DOHH2 (cell line): ENCODE measurements around the gene TSC2.
"Not testable (repeated sequence)": the region's sequence is repeated elsewhere in the genome, so short reads cannot be mapped to it uniquely, and the experiment has no call there.

Experiments used
- H3F3A ChIP-seq: fragments of 200-600 bp; sonication (generic), shearing (Covaris generic); 2 replicates; pipeline ENCODE4 v1.6.0; 2016; ENCODE audit warnings: antibody characterized with exemption, mild to moderate bottlenecking; ENCODE audit not compliant: control insufficient read depth, insufficient read depth
- H3K27ac ChIP-seq: fragments of 200-600 bp; sonication (generic); 2 replicates; pipeline ENCODE4 v1.5.1; 2014; ENCODE audit warnings: low read depth, mild to moderate bottlenecking, low read length, moderate library complexity
- H3K27me3 ChIP-seq: fragments of 200-600 bp; sonication (generic); 2 replicates; pipeline ENCODE4 v1.6.1; 2014; ENCODE audit warnings: mild to moderate bottlenecking, low read length, mixed read lengths; ENCODE audit not compliant: control insufficient read depth
- H3K36me3 ChIP-seq: fragments of 200-600 bp; sonication (generic); 2 replicates; pipeline ENCODE4 v1.6.1; 2014; ENCODE audit warnings: mild to moderate bottlenecking, low read length, moderate library complexity, mixed read lengths; ENCODE audit not compliant: control insufficient read depth
- H3K4me1 ChIP-seq: fragments of 200-600 bp; sonication (generic); 2 replicates; pipeline ENCODE4 v1.6.1; 2014; ENCODE audit warnings: mild to moderate bottlenecking, low read length, mixed read lengths; ENCODE audit not compliant: control insufficient read depth
- H3K4me2 ChIP-seq: fragments of 200-600 bp; sonication (generic); 2 replicates; pipeline ENCODE4 v1.6.0; 2014; ENCODE audit warnings: mild to moderate bottlenecking, low read length, moderate library complexity
- H3K4me3 ChIP-seq: fragments of 200-600 bp; sonication (generic); 2 replicates; pipeline ENCODE4 v1.5.1; 2014; ENCODE audit warnings: mild to moderate bottlenecking, low read length, mixed read lengths
- H3K79me2 ChIP-seq: fragments of 200-600 bp; sonication (generic); 2 replicates; pipeline ENCODE4 v1.6.1; 2014; ENCODE audit warnings: mild to moderate bottlenecking, low read length, mixed read lengths; ENCODE audit not compliant: control insufficient read depth
- H3K9me2 ChIP-seq: fragments of 200-600 bp; sonication (generic); replicated peaks from 2 replicates; pipeline ENCODE4 v1.6.1; 2014; ENCODE audit warnings: mild to moderate bottlenecking, low read length, mixed read lengths; ENCODE audit not compliant: control insufficient read depth
- H3K9me3 ChIP-seq: fragments of 200-600 bp; sonication (generic); 2 replicates; pipeline ENCODE4 v1.6.1; 2014; ENCODE audit warnings: antibody characterized with exemption, low read length, mixed read lengths; ENCODE audit not compliant: control insufficient read depth, insufficient read depth
- H4K20me1 ChIP-seq: fragments of 200-600 bp; sonication (generic); 2 replicates; pipeline ENCODE4 v1.6.0; 2014; ENCODE audit warnings: low read depth, mild to moderate bottlenecking, antibody characterized with exemption, low read length, moderate library complexity; ENCODE audit not compliant: control insufficient read depth, insufficient read depth

Gene TSC2

GRCh38 chr16:2107791-2108125 is 60.0 kb downstream of the TSC2 start:
- H3K27me3 ChIP-seq, H3K9me2 ChIP-seq, H3K79me2 ChIP-seq, H3K9me3 ChIP-seq, H3K4me3 ChIP-seq, H3K27ac ChIP-seq, H3K4me2 ChIP-seq, H3K36me3 ChIP-seq, H4K20me1 ChIP-seq, H3F3A ChIP-seq, H3K4me1 ChIP-seq: not testable (repeated sequence)

DNA sequence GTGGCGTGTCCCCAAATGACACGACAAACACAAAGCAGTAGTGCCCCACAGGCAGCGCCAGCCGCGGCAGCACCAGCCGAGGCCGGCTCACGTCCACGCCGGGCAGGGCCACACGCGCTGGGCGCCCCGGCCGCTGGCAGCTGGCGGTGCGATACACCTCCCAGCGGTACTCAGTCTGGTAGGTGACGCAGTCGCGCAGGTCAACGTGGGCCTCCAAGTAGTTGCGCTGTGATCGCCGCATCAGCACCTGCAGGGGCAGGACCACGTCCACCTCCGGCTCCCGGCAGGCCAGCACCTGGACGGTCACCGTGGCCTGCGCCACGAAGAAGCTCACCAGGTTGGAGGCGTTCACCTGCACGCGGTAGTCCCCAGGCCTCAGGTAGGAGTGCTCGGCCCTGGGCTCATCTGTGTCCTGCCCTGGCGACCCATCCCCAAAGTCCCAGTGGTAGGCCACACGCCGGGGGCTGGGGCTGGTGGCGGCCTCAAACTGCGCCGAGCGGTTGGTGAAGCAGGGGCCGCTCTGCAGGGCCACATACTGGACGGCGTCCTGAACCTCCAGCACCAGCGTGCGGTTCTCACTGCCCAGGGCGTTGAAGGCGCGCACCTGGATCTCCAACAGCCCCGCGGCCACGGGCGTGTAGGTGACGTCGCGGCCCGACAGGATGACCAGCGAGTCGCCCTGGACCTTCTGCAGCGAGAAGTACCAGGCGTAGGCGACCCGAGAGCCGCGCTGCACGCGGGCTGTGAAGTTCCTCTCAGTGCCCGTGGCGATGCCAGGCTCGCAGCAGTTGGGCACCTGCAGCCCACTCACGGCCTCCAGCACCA is 60.9 kb downstream of the TSC2 start:
- H4K20me1 ChIP-seq, H3F3A ChIP-seq, H3K4me2 ChIP-seq, H3K9me2 ChIP-seq, H3K27me3 ChIP-seq, H3K27ac ChIP-seq, H3K4me3 ChIP-seq, H3K9me3 ChIP-seq, H3K36me3 ChIP-seq, H3K79me2 ChIP-seq, H3K4me1 ChIP-seq: not testable (repeated sequence)

GRCh38 chr16:2109271-2109580 is 61.4 kb downstream of the TSC2 start:
- not testable (repeated sequence) for H4K20me1 ChIP-seq

DNA sequence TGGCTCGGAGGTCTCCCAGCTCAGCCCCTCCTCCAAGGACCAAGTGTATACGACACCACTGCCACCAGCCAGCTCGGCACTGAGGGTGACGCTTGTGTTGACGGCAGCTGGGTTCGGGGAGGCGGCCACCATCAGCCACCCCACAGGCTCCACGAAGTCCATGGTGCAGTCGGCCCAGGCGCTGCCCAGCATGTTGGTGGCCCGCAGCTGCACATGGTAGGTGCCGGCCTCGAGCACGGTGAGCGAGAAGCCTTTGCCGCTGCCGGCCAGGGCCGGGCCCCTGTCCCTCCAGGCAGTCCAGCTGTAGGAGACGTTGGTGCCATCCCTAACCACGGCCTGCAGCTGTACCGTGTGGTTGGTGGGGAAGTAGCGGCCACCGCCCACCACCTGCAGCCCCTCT is 62.1 kb downstream of the TSC2 start:
- not testable (repeated sequence) for H3K79me2 ChIP-seq, H3K4me3 ChIP-seq, H3K4me1 ChIP-seq, H3K27me3 ChIP-seq, H4K20me1 ChIP-seq, H3F3A ChIP-seq, H3K36me3 ChIP-seq, H3K9me2 ChIP-seq, H3K9me3 ChIP-seq, H3K27ac ChIP-seq, H3K4me2 ChIP-seq

More at GRCh38 chr16:2109271-2109580, 61.4 kb downstream of the TSC2 start:
- H3K9me3 ChIP-seq, H3K27ac ChIP-seq, H3K4me3 ChIP-seq, H3K9me2 ChIP-seq, H3K4me2 ChIP-seq, H3K27me3 ChIP-seq, H3F3A ChIP-seq, H3K79me2 ChIP-seq, H3K36me3 ChIP-seq, H3K4me1 ChIP-seq: not testable (repeated sequence)

DNA sequence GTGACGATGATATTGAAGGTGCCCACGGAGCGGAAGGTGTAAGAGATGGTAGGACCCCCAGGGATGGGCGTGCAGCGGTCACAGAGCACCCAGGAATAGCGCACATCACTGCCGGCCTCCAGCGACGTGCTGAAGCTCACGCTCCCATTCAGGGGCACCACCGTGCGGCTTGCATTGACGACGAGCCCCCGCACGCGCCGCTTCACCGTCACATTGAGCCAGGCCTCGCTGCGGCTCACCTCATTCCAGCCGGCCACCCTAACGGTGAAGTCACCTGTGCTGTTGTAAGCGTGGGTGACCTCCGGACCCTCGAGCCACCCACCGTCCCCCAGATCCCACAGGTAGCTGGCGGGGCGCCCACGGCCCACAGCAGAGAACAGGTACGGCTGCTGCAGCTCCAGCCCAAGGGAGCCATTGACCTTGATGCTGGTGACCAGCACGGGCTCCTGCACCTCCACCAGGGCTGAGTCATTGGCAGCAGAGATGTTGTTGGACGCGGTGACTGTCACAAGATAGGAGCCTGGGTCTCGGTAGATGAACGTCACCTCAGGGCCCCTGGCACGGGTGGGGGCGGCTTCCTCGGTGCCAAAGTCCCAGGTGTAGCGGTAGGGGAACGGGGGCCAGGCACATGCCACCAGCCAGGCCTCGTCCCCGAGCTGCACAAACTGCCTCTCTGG is 62.7 kb downstream of the TSC2 start:
- H3K9me2 ChIP-seq, H3K27me3 ChIP-seq, H3K4me3 ChIP-seq, H3F3A ChIP-seq, H3K36me3 ChIP-seq, H3K4me1 ChIP-seq, H3K4me2 ChIP-seq, H3K9me3 ChIP-seq, H3K27ac ChIP-seq, H4K20me1 ChIP-seq, H3K79me2 ChIP-seq: not testable (repeated sequence)

DNA sequence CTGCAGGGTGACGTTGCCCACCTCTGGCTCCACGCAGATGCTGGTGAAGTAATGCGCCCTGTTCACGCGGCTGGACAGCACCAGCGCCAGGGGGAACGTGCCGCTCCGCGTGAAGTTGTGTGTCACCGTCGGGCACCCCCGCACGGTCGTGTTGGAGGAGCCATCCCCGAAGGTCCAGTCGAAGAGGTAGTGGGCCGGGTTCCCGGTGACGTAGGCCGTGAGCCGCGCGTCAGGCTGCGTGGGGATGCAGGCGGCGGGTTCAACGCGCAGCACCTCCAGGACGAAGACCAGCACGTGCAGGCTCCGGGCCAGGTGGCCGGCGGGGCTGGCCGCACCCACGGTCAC is 63.2 kb downstream of the TSC2 start:
- H3K4me2 ChIP-seq, H3K27me3 ChIP-seq, H3K9me2 ChIP-seq, H3K9me3 ChIP-seq, H4K20me1 ChIP-seq, H3K27ac ChIP-seq, H3K36me3 ChIP-seq, H3K4me1 ChIP-seq, H3K4me3 ChIP-seq, H3F3A ChIP-seq, H3K79me2 ChIP-seq: not testable (repeated sequence)

DNA sequence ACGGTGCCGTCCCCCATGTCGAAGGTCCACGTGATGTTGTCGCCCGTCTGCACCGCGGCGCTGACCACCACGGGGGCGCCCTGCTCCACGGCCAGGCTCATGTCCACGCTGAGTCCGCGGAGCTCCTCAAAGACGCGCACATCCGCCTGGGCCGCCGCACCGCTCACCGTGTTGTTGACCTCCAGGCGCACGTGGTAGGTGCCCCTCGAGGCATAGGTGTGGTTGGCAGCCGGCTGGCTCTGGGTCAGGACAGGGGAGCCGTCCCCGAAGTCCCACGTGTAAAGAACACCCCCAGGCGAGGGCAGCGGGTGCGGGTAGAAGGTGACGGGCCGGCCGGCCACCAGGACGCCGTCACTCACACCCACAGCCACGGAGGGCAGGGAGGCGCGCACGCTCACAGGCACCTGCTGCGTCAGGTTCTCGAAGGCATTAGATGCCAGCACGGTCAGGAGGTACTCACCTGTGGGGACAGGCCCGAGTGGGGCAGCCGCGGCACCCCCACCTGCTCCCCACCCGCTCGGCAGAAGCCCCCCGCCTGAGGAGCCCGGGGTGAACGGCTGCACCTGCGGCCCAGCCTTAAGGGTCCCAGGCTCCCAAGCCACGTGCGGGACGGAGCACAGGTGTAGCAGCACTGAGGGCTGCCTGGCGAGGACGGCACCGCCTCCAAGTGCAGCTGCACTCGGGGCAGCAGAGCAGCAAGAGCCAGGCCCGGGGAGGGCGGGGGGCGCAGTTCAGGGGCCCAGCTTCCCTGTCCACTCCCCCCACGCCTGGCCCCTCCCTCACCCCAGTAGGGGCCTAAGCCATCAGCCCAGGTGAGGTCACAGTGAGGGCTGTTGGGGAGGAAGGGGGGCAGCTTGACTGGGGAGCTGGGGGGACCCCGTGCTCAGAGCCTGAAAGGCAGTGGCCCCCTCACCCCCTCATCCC is 63.9 kb downstream of the TSC2 start:
- not testable (repeated sequence) for H3F3A ChIP-seq, H3K27me3 ChIP-seq, H3K4me2 ChIP-seq, H3K9me2 ChIP-seq, H3K79me2 ChIP-seq, H3K9me3 ChIP-seq, H3K4me1 ChIP-seq, H3K27ac ChIP-seq, H3K36me3 ChIP-seq, H4K20me1 ChIP-seq, H3K4me3 ChIP-seq

DNA sequence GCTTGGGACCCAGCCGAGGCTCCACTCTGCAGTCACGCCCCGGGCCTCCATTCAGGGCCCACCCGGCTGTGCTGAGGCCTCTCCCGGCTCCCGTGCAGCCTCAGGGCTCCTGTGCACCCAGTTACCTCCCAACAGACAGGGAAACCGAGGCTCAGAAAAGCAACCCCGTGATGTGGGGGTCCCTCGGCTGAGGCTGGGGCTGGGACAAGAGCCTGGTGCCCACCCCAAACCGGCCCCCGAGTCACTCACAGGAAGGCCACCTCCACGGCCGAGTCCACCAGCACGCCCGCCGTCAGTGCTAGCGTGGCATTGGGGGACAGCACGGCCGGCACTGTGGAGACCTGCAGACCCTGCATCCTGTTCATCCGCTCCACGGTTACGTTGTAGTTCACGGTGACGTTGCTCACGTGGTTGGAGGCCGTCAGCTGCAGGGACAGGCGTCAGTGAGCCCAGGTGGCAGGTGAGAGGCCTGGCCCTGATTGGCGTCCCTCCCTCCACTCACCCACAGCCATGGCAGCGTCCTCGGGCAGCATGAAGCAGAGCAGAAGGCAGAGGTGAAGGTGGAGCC is 64.8 kb downstream of the TSC2 start:
- not testable (repeated sequence) for H3K9me3 ChIP-seq, H3K4me3 ChIP-seq, H3K4me1 ChIP-seq, H4K20me1 ChIP-seq, H3F3A ChIP-seq, H3K27me3 ChIP-seq, H3K4me2 ChIP-seq, H3K27ac ChIP-seq, H3K36me3 ChIP-seq, H3K9me2 ChIP-seq, H3K79me2 ChIP-seq
